RWPE1 (cell line): Measurements from ENCODE around the gene CHRNB4.

Experiments
- CTCF ChIA-PET: fragments of 350-600 bp; sonication (Branson Sonifier 250); formaldehyde crosslinking; extraction: SDS; loops from one replicate; lab custom pipeline; 2021; lab: Yijun Ruan, JAX
- POLR2A ChIA-PET: fragments of 400-600 bp; formaldehyde crosslinking; extraction: SDS; loops from one replicate; lab custom pipeline; 2020; ENCODE audit warnings: antibody characterized with exemption; ENCODE audit not compliant: low non-redundant PET; lab: Yijun Ruan, JAX
- DNase-seq: peaks from one replicate; pipeline ENCODE4 v3.0.0; 2012; ENCODE audit warnings: low spot score
- H3K27ac ChIP-seq: fragments of 450-650 bp; 2 replicates; pipeline ENCODE4 v1.5.1; 2017
- TF ChIP-seq, protein P1 (sequence below): fragments of 450-650 bp; conservative IDR thresholded peaks from 2 replicates; pipeline ENCODE4 v1.5.1; 2017; ENCODE audit warnings: low read depth, mild to moderate bottlenecking

CHRNB4 gene

GRCh38 chr15:78661001-78661400 is 20.0 kb upstream of the CHRNB4 start:
- ChIA-PET CTCF (no interaction called here), POLR2A (no interaction called here)
- no peak overlapping the region for H3K27ac ChIP-seq
- no peak for DNase-seq
- TF ChIP-seq, protein P1, sequence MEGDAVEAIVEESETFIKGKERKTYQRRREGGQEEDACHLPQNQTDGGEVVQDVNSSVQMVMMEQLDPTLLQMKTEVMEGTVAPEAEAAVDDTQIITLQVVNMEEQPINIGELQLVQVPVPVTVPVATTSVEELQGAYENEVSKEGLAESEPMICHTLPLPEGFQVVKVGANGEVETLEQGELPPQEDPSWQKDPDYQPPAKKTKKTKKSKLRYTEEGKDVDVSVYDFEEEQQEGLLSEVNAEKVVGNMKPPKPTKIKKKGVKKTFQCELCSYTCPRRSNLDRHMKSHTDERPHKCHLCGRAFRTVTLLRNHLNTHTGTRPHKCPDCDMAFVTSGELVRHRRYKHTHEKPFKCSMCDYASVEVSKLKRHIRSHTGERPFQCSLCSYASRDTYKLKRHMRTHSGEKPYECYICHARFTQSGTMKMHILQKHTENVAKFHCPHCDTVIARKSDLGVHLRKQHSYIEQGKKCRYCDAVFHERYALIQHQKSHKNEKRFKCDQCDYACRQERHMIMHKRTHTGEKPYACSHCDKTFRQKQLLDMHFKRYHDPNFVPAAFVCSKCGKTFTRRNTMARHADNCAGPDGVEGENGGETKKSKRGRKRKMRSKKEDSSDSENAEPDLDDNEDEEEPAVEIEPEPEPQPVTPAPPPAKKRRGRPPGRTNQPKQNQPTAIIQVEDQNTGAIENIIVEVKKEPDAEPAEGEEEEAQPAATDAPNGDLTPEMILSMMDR: no peak

- no peak for DNase-seq
- H3K27ac ChIP-seq: no peak overlapping the region
- ChIA-PET CTCF (interaction anchor here (0.6 kb wide), 2 partner anchors 31 to 90 kb away, joined by 3 read pairs; no protein-coding TSS in a partner anchor), POLR2A (no interaction called here)
- TF ChIP-seq, protein P1: no peak
These were observed 19.6 kb upstream of the CHRNB4 start for GRCh38 chr15:78660584-78660983.

DNA sequence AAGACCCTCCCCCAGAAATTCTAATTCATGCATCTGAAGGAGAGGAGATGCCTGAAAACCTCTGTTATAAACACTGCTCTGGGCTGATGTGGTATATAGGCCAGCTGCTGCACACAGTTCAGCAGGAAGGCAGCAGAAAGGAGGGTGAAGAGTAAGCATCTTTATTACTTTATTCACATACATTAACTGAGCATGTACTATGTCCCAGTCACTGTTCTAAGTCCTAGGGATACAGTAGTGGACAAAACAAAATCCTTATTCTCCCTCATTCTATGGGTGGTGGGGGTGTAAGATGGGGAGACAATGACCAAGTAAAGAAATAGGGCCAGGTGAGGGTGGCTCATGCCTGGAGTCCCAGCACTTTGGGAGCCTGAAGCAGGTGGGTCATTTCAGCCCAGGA is 17.8 kb upstream of the CHRNB4 start:
- DNase-seq: no peak
- H3K27ac ChIP-seq: no peak overlapping the region
- ChIA-PET CTCF (interaction anchor here (0.6 kb wide), 1 partner anchor 108 kb away, joined by 3 read pairs; no protein-coding TSS in a partner anchor), POLR2A (no interaction called here)
- TF ChIP-seq, protein P1: no peak

DNA sequence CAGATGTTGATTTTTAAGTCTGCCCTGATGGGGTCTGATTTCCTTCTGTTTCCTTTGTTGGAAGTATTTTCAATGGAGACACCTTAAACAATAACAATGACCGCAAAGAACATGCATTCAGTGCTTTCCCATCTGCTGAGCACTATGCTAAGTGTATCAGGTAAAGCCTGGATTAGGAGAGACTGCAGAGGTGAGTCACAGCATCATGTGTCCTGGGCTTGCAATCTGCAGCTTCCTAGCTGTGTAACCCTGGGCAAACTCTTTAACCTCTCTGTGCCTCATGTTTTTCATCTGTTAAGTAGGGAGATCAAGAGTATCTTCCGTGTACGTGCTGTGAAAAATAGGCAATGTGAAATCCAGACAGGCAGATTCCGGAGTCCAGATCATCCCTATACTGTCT is 13.3 kb upstream of the CHRNB4 start:
- no peak overlapping the region for H3K27ac ChIP-seq
- ChIA-PET CTCF (interaction anchor here (0.9 kb wide), 1 partner anchor 13 kb away, joined by 3 read pairs; no protein-coding TSS in a partner anchor), POLR2A (no interaction called here)
- TF ChIP-seq, protein P1: no peak
- no peak for DNase-seq

DNA sequence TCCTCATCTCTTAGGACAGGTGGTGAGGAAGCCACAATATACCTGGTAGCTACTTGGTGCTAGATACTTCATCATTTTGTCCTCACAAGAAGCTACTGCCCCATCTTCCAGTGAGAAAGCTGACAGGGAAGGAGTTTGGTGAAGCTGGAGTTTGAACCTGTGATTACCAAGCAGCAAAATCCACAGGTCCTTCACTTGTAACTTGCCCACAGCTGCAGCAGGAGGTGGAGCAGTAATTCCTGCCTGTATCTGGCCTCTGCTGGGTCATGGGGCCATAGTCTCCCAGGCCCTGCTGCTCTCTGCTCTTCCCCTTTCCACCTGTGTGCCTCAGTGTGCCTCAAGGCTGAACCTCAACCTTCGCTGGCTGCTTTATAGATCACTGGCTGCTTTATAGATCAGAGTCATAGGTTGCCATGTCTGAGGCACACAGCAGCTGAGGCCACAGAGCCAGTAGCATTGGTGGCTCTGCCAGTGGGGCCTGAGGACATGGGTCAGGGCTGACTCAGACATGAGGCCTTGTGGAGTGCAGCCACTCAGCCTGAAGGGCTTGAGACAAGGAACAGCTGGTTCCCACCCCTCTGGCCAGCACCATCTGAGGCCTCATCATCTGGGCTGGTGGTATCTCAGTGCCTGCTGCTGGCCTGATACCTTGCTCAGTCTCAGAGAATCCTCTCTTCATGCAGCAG is 11.1 kb upstream of the CHRNB4 start:
- ChIA-PET CTCF (no interaction called here), POLR2A (no interaction called here)
- TF ChIP-seq, protein P1: no peak

GRCh38 chr15:78651007-78651406 is 10.0 kb upstream of the CHRNB4 start:
- TF ChIP-seq, protein P1: no peak
- ChIA-PET POLR2A (no interaction called here), CTCF (no interaction called here)
- no peak overlapping the region for H3K27ac ChIP-seq
- no peak for DNase-seq

More for the DNA sequence above, 11.1 kb upstream of the CHRNB4 start:
- no peak overlapping the region for H3K27ac ChIP-seq
- no peak for DNase-seq
